ENCODE measurements around the gene SOWAHC.
A peak's percentile ranks its signal among the peaks of the same experiment; 100 is the strongest.

The SOWAHC gene

GRCh38 chr2:109633284-109633961 is 19.3 kb downstream of the SOWAHC start:
- peaks cover 28% of the 10 kb centered on the region for H3K4me1 ChIP-seq (ENCODE audit: low read depth, poor library complexity, severe bottlenecking)
- H3K27me3 ChIP-seq (ENCODE audit: insufficient read depth, low read depth): no peaks in the 10 kb centered on the region
- H4K20me1 ChIP-seq (ENCODE audit: insufficient read depth): no peaks in the 10 kb centered on the region
- H3K36me3 ChIP-seq (ENCODE audit: insufficient read depth): no peaks in the 10 kb centered on the region
- no peaks in the 10 kb centered on the region for H3K79me2 ChIP-seq (ENCODE audit: insufficient read depth, low read depth)
- no peak overlapping the region for H2AFZ ChIP-seq (ENCODE audit: low read depth)
- no peak overlapping the region for H3K27ac ChIP-seq
- no peak overlapping the region for H3K4me2 ChIP-seq
- H3K4me3 ChIP-seq (IDR thresholded peaks at IDR 0.05; ENCODE audit: insufficient read depth, low read depth, low read length): no peak overlapping the region
- TF ChIP-seq CTCF (conservative IDR thresholded peaks at IDR 0.05; ENCODE audit: low read depth, low read length): no peak
- H3K9ac ChIP-seq: no peak overlapping the region

GRCh38 chr2:109635426-109636304 is 21.5 kb downstream of the SOWAHC start:
- H3K9ac ChIP-seq: no peak overlapping the region
- peak overlapping the region; percentile 18; the same call in 1 of the 2 replicates for H2AFZ ChIP-seq (ENCODE audit: low read depth)
- no peak for TF ChIP-seq CTCF (conservative IDR thresholded peaks at IDR 0.05; ENCODE audit: low read depth, low read length)
- H3K79me2 ChIP-seq (ENCODE audit: insufficient read depth, low read depth): no peaks in the 10 kb centered on the region
- H3K4me2 ChIP-seq: no peak overlapping the region
- H4K20me1 ChIP-seq (ENCODE audit: insufficient read depth): no peaks in the 10 kb centered on the region
- H3K4me3 ChIP-seq (IDR thresholded peaks at IDR 0.05; ENCODE audit: insufficient read depth, low read depth, low read length): no peak overlapping the region
- H3K27me3 ChIP-seq (ENCODE audit: insufficient read depth, low read depth): no peaks in the 10 kb centered on the region
- no peak overlapping the region for H3K27ac ChIP-seq
- peaks cover 42% of the 10 kb centered on the region for H3K4me1 ChIP-seq (ENCODE audit: low read depth, poor library complexity, severe bottlenecking)
- no peaks in the 10 kb centered on the region for H3K36me3 ChIP-seq (ENCODE audit: insufficient read depth)

GRCh38 chr2:109636317-109636716 is 22.2 kb downstream of the SOWAHC start:
- Histone ChIP-seq H3K4me2 (no peak overlapping the region), H3K27me3 (ENCODE audit: insufficient read depth, low read depth) (no peaks in the 10 kb centered on the region), H2AFZ (ENCODE audit: low read depth) (no peak overlapping the region), H3K4me1 (ENCODE audit: low read depth, poor library complexity, severe bottlenecking) (peaks cover 42% of the 10 kb centered on the region), H4K20me1 (ENCODE audit: insufficient read depth) (no peaks in the 10 kb centered on the region), H3K36me3 (ENCODE audit: insufficient read depth) (no peaks in the 10 kb centered on the region), H3K27ac (no peak overlapping the region), H3K9ac (no peak overlapping the region), H3K79me2 (ENCODE audit: insufficient read depth, low read depth) (no peaks in the 10 kb centered on the region), H3K4me3 (IDR thresholded peaks at IDR 0.05; ENCODE audit: insufficient read depth, low read depth, low read length) (no peak overlapping the region)
- TF ChIP-seq CTCF (conservative IDR thresholded peaks at IDR 0.05; ENCODE audit: low read depth, low read length): no peak

GRCh38 chr2:109637749-109638570 is 23.8 kb downstream of the SOWAHC start:
- TF ChIP-seq CTCF (conservative IDR thresholded peaks at IDR 0.05; ENCODE audit: low read depth, low read length): no peak
- peaks cover 42% of the 10 kb centered on the region for H3K4me1 ChIP-seq (ENCODE audit: low read depth, poor library complexity, severe bottlenecking)
- H3K27me3 ChIP-seq (ENCODE audit: insufficient read depth, low read depth): no peaks in the 10 kb centered on the region
- H3K79me2 ChIP-seq (ENCODE audit: insufficient read depth, low read depth): no peaks in the 10 kb centered on the region
- peak overlapping the region; percentile 60 for H3K4me2 ChIP-seq
- H4K20me1 ChIP-seq (ENCODE audit: insufficient read depth): no peaks in the 10 kb centered on the region
- H3K9ac ChIP-seq: peak overlapping the region; percentile 5; the same call in 1 of the 2 replicates
- H3K36me3 ChIP-seq (ENCODE audit: insufficient read depth): no peaks in the 10 kb centered on the region
- H3K4me3 ChIP-seq (IDR thresholded peaks at IDR 0.05; ENCODE audit: insufficient read depth, low read depth, low read length): no peak overlapping the region
- H3K27ac ChIP-seq: peak overlapping the region; percentile 72
- H2AFZ ChIP-seq (ENCODE audit: low read depth): peak overlapping the region; percentile 73

Data from KMS-11 (cell line).